Thyroid gland (tissue), 4 donors: ENCODE results near the gene LARGE1. TPM values are rescaled to one million over a fixed set of nuclear protein-coding genes. Genes with fewer than 3 reads are reported as not detected.
"Not testable (repeated sequence)": the region's sequence is repeated elsewhere in the genome, so short reads cannot be mapped to it uniquely, and the experiment has no call there.

Source experiments
- DNase-seq, 2 donors: peaks; one replicate each; pipeline ENCODE4 v3.0.0-alpha.2; 2019
- H3K27ac ChIP-seq, 3 donors: fragments of 200-600 bp; sonication (generic); 1 replicate in 2 of 3; 2 replicates in 1 of 3; pipeline ENCODE4 v1.5.1; 2016 to 2019; ENCODE audit warnings: mild to moderate bottlenecking in 1 of 3, moderate library complexity in 1 of 3
- H3K27me3 ChIP-seq: fragments of 200-600 bp; sonication (generic); one replicate; pipeline ENCODE4 v1.5.1; 2019
- H3K36me3 ChIP-seq, 2 donors: fragments of 200-600 bp; sonication (generic); one replicate each; pipeline ENCODE4 v1.5.1; 2016 to 2019
- H3K4me1 ChIP-seq, 2 donors: fragments of 200-600 bp; sonication (generic); one replicate each; pipeline ENCODE4 v1.5.1; 2017 to 2019
- H3K4me3 ChIP-seq, 3 donors: fragments of 200-600 bp; sonication (generic); replicated peaks in 1 of 3; 1 replicate in 2 of 3; 2 replicates in 1 of 3; pipeline ENCODE4 v1.5.1; 2016; ENCODE audit warnings: mild to moderate bottlenecking in 1 of 3
- H3K9me3 ChIP-seq: fragments of 200-600 bp; sonication (generic); one replicate; pipeline ENCODE4 v1.5.1; 2017
- POLR2A ChIP-seq, 2 donors: fragments of 450-650 bp; IDR thresholded peaks; one replicate each; pipeline ENCODE4 v1.6.1; 2017; ENCODE audit warnings: antibody characterized with exemption in 2 of 2, mild to moderate bottlenecking in 2 of 2, moderate library complexity in 1 of 2
- WGBS, 2 donors: methylation state at CpG; one replicate each; pipeline ENCODE4 v1.1.5; 2017; 5-methylcytosine and 5-hydroxymethylcytosine counted together
- intact Hi-C: fragments of 100-400 bp; cut with DNase I; formaldehyde crosslinking; loops from one replicate; pipeline ENCODE4 v1.15.1; 2023
- total RNA-seq, 4 donors: library from RNA; depleted of rRNA; stranded (reverse); fragments of >200 nt; gene quantifications; one replicate each; pipeline ENCODE4 v1.2.3, GENCODE V29; 2016
- TF ChIP-seq, protein P1 (sequence below), 6 experiments: fragments of 200-600 bp in 3 of 6; fragments of 450-650 bp in 3 of 6; sonication (generic) in 3 of 6; IDR thresholded peaks; one replicate each; pipeline ENCODE4 v1.5.1; 2016 to 2019; ENCODE audit warnings: antibody characterized with exemption in 6 of 6, mild to moderate bottlenecking in 2 of 6, inconsistent platforms in 1 of 6, moderate library complexity in 1 of 6

Gene LARGE1
- total RNA-seq, 4 donors from 2014 or later = 13.6 to 16.3 (median 15.1) TPM

- intact Hi-C loops = no loop called here
- TF ChIP-seq, protein P1, sequence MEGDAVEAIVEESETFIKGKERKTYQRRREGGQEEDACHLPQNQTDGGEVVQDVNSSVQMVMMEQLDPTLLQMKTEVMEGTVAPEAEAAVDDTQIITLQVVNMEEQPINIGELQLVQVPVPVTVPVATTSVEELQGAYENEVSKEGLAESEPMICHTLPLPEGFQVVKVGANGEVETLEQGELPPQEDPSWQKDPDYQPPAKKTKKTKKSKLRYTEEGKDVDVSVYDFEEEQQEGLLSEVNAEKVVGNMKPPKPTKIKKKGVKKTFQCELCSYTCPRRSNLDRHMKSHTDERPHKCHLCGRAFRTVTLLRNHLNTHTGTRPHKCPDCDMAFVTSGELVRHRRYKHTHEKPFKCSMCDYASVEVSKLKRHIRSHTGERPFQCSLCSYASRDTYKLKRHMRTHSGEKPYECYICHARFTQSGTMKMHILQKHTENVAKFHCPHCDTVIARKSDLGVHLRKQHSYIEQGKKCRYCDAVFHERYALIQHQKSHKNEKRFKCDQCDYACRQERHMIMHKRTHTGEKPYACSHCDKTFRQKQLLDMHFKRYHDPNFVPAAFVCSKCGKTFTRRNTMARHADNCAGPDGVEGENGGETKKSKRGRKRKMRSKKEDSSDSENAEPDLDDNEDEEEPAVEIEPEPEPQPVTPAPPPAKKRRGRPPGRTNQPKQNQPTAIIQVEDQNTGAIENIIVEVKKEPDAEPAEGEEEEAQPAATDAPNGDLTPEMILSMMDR (IDR thresholded peaks at IDR 0.05) = no peak
- H3K4me1 ChIP-seq = peaks cover 0 to 17% of the 10 kb centered on the region in 2 donors
- 86 to 90% methylated on average over 6 of the region's 6 CpGs for WGBS, 2 donors
- DNase-seq = no peak
- H3K9me3 ChIP-seq = no peaks in the 10 kb centered on the region
- H3K27me3 ChIP-seq = no peaks in the 10 kb centered on the region
- no peak overlapping the region for H3K4me3 ChIP-seq
- H3K36me3 ChIP-seq = no peaks in the 10 kb centered on the region
- no peak overlapping the region for H3K27ac ChIP-seq
Observed at GRCh38 chr22:33859311-33859710, 61.0 kb downstream of the LARGE1 start.

- H3K36me3 ChIP-seq, intact Hi-C loops, H3K4me3 ChIP-seq, H3K27me3 ChIP-seq, H3K9me3 ChIP-seq, DNase-seq, H3K27ac ChIP-seq: not testable (repeated sequence)
- H3K4me1 ChIP-seq = peaks cover 0 to 17% of the 10 kb centered on the region in 2 donors
- 93 to 95% methylated on average over 5 of the region's 5 CpGs for WGBS, 2 donors
Observed at GRCh38 chr22:33858653-33859052, 61.6 kb downstream of the LARGE1 start.

DNA sequence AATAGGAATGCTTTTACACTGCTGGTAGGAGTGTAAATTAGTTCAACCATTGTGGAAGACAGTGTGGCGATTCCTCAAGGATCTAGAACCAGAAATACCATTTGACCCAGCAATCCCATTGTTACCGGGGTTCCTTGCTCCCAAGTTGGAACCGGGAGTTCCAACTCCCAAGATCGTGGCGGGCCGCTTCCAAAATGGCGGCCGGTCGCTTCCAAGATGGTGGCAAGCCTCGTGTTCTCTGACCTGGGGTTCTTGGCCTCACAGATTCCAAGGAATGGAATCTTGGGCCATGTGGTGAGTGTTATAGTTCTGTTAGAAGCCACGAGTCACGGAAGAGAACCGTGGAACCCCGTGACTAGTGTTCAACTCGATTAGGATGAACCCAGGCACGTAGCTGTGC lies 62.5 kb downstream of the LARGE1 start:
- H3K27ac ChIP-seq, DNase-seq, H3K9me3 ChIP-seq, H3K36me3 ChIP-seq, intact Hi-C loops, H3K27me3 ChIP-seq, H3K4me3 ChIP-seq: not testable (repeated sequence)
- peaks cover 0 to 24% of the 10 kb centered on the region in 2 donors for H3K4me1 ChIP-seq
- 95 to 99% methylated on average over 15 to 16 of the region's 16 CpGs for WGBS, 2 donors

DNA sequence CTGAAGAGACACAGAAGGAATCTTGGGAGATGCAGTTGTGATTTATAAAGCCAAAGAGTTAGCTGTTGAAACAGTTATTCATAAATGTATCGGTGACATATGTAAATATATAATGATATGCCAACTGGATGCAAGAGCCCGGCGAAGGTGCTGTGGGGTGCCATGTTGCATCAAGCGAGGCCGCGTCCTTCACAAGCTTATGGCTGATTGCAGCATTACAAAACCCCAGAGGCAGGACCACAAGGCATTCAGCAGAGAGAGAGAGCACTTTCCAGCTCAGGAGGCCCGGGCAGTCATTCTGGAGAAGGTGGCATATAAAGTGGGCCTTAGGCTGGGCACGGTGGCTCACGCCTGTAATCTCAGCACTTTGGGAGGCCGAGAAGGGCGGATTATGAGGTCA lies 65.6 kb downstream of the LARGE1 start:
- DNase-seq = no peak
- H3K27ac ChIP-seq = no peak overlapping the region
- 95 to 96% methylated on average over 11 of the region's 11 CpGs for WGBS, 2 donors
- TF ChIP-seq, protein P1 (IDR thresholded peaks at IDR 0.05) = no peak
- no peak for TF ChIP-seq POLR2A (IDR thresholded peaks at IDR 0.05)
- intact Hi-C loops = no loop called here
- H3K9me3 ChIP-seq = no peaks in the 10 kb centered on the region
- H3K36me3 ChIP-seq = no peaks in the 10 kb centered on the region
- H3K27me3 ChIP-seq = no peaks in the 10 kb centered on the region
- no peak overlapping the region for H3K4me3 ChIP-seq
- H3K4me1 ChIP-seq = peaks cover 0 to 32% of the 10 kb centered on the region in 2 donors

DNA sequence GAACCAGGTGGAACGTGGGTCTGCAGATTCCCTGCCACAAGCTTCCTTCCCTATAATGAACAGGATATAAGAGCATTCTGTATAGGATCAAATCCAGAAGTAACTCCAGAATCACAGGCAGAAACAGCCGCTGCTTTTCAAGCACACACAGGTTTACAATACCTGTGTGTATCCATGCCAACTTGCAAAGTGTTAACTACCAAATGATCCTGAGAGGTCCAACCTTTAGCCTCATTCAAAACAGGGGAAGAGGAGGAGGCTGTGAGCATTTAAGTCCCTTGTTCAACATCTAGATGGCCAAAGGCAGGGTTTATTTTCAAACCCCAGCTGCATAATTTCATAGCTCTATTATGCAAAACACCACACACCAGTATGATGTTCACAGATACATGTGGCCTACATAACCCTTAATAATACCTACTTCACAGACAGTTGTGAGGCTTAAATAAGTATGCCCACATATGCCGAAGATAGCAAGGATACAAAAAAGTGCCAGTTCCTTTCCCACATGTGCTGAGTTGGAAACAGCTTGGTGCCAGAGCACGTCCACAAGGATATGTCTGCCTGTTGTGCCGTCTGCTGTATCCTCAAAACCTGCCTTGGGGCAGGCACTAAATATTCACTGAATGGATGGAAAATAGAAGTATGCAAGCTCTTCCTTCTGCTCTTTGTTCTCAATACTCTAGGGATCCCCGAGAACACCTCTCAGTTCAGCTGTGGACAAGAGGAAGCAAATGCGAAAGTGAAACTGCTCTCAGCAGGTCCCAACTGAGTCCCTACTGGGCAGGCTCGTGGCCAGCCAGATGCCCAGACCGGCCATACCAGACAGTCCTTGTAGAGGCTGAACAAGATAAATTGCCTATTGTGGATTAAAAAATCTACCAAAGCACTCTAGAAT lies 66.8 kb downstream of the LARGE1 start:
- TF ChIP-seq POLR2A (IDR thresholded peaks at IDR 0.05) = no peak
- TF ChIP-seq, protein P1 (IDR thresholded peaks at IDR 0.05) = no peak
- H3K9me3 ChIP-seq = no peaks in the 10 kb centered on the region
- H3K4me1 ChIP-seq = peaks cover 0 to 32% of the 10 kb centered on the region in 2 donors
- no peaks in the 10 kb centered on the region for H3K36me3 ChIP-seq
- intact Hi-C loops = no loop called here
- H3K4me3 ChIP-seq = peak overlapping the region in 2 of 3 donors; percentile 11 to 35
- H3K27ac ChIP-seq = peak overlapping the region; percentile 31 to 65 (median 48)
- peak; percentile 77 to 85 for DNase-seq
- H3K27me3 ChIP-seq = no peaks in the 10 kb centered on the region
- WGBS, 2 donors = 23 to 34% methylated on average over 9 of the region's 9 CpGs

GRCh38 chr22:33851821-33852384 lies 68.4 kb downstream of the LARGE1 start:
- no peaks in the 10 kb centered on the region for H3K36me3 ChIP-seq
- H3K4me3 ChIP-seq = no peak overlapping the region
- no peaks in the 10 kb centered on the region for H3K27me3 ChIP-seq
- H3K27ac ChIP-seq = no peak overlapping the region
- TF ChIP-seq POLR2A (IDR thresholded peaks at IDR 0.05) = no peak
- TF ChIP-seq, protein P1 (IDR thresholded peaks at IDR 0.05) = no peak
- peaks cover 0 to 28% of the 10 kb centered on the region in 2 donors for H3K4me1 ChIP-seq
- no peaks in the 10 kb centered on the region for H3K9me3 ChIP-seq
- WGBS, 2 donors = 72 to 78% methylated on average over 5 of the region's 5 CpGs
- DNase-seq = no peak
- intact Hi-C loops = no loop called here
